K562 (cell line): Measurements from ENCODE around the gene KLB. TPM values are rescaled to one million over a fixed set of nuclear protein-coding genes. Genes with fewer than 3 reads are reported as not detected.
A peak's percentile ranks its signal among the peaks of the same experiment; 100 is the strongest.

Experiments
- ATAC-seq: fragments of 200-7000 bp; cut with Tn5 transposase; 3 replicates; pipeline ENCODE4 v1.9.1; 2020; ENCODE audit warnings: moderate library complexity
- BruUV-seq: library from RNA; stranded (reverse); fragments of 400-500 nt; replicated peaks from 2 replicates; lab custom pipeline; 2021; lab: Mats Ljungman, UMichigan
- CTCF ChIA-PET: fragments of 300-600 bp; formaldehyde crosslinking; extraction: SDS; loops from one replicate; lab custom pipeline; 2021; ENCODE audit warnings: low intra/inter-chr PET ratio; lab: Yijun Ruan, JAX
- POLR2A ChIA-PET: fragments of 300-600, 350-650 bp; sonication (Branson Sonifier 250); formaldehyde crosslinking; extraction: SDS; loops from one replicate; lab custom pipeline; 2021; ENCODE audit warnings: antibody characterized with exemption, inconsistent platforms; lab: Yijun Ruan, JAX
- DNase-seq, 4 experiments: peaks; one replicate each; pipeline versions ENCODE4 v3.0.0 to v3.0.0-alpha.2; 2011 to 2018; ENCODE audit warnings: low spot score in 3 of 4, mixed read lengths in 3 of 4; ENCODE audit errors: extremely low read depth in 1 of 4
- FAIRE-seq: peaks from 2 replicates; lab custom pipeline; 2011; peaks lifted over from hg19 to GRCh38; lab: Jason Lieb, UNC
- H2AFZ ChIP-seq: 2 replicates; pipeline ENCODE4 v1.6.0; 2011; ENCODE audit warnings: low read depth, low read length, control low read depth, inconsistent platforms
- H3K27ac ChIP-seq: fragments of 200-600 bp; 3 replicates; pipeline ENCODE4 v1.8.0; 2011; ENCODE audit warnings: low read depth, mild to moderate bottlenecking, control low read depth, inconsistent platforms, low read length, moderate library complexity, mixed read lengths; ENCODE audit errors: extremely low read depth
- H3K27me3 ChIP-seq, 2 experiments: fragments of 300-600 bp in 1 of 2; 2 replicates in 1 of 2; 3 replicates in 1 of 2; pipeline versions ENCODE4 v1.6.0 to v1.8.0; 2011; ENCODE audit warnings: inconsistent platforms in 2 of 2, low read length in 2 of 2, mild to moderate bottlenecking in 1 of 2, mixed read lengths in 1 of 2, moderate library complexity in 1 of 2; ENCODE audit not compliant: control insufficient read depth in 2 of 2, insufficient read depth in 2 of 2
- H3K36me3 ChIP-seq: fragments of 300-600 bp; 3 replicates; pipeline ENCODE4 v1.8.0; 2011; ENCODE audit warnings: mild to moderate bottlenecking, low read length, inconsistent platforms; ENCODE audit not compliant: control insufficient read depth, insufficient read depth
- H3K4me1 ChIP-seq, 2 experiments: fragments of 200-600 bp in 1 of 2; replicated peaks in 1 of 2; 2 replicates in 1 of 2; 3 replicates in 1 of 2; pipeline versions ENCODE4 v1.5.1 to v1.8.0; 2011; ENCODE audit warnings: inconsistent platforms in 2 of 2, low read length in 2 of 2, mild to moderate bottlenecking in 1 of 2, mixed read lengths in 1 of 2, moderate library complexity in 1 of 2; ENCODE audit not compliant: control insufficient read depth in 2 of 2, insufficient read depth in 2 of 2
- H3K4me2 ChIP-seq: 2 replicates; pipeline ENCODE4 v1.6.1; 2011; ENCODE audit warnings: low read length, control low read depth, inconsistent platforms, mixed read lengths; ENCODE audit not compliant: insufficient read depth
- H3K4me3 ChIP-seq: fragments of 200-600 bp; sonication (generic), shearing (Covaris generic); 2 replicates; pipeline ENCODE4 v1.5.1; 2016; ENCODE audit warnings: control low read depth, inconsistent platforms
- H3K79me2 ChIP-seq: fragments of 200-600 bp; 3 replicates; pipeline ENCODE4 v1.8.0; 2011; ENCODE audit warnings: low read length, inconsistent platforms; ENCODE audit not compliant: control insufficient read depth, insufficient read depth
- H3K9ac ChIP-seq, 2 experiments: 2 replicates each; pipeline versions ENCODE4 v1.6.0 to v1.6.1; 2011; ENCODE audit warnings: low read depth in 2 of 2, low read length in 2 of 2, control low read depth in 1 of 2, inconsistent platforms in 1 of 2, mild to moderate bottlenecking in 1 of 2, mixed read lengths in 1 of 2; ENCODE audit not compliant: insufficient read depth in 1 of 2
- H3K9me1 ChIP-seq: one replicate; pipeline ENCODE4 v1.6.0; 2011; ENCODE audit warnings: inconsistent platforms, mild to moderate bottlenecking, low read length, moderate library complexity; ENCODE audit not compliant: control insufficient read depth, insufficient read depth
- H3K9me3 ChIP-seq: replicated peaks from 2 replicates; pipeline ENCODE4 v1.5.1; 2011; ENCODE audit warnings: low read depth, low read length, inconsistent platforms; ENCODE audit not compliant: control insufficient read depth, insufficient read depth
- H4K20me1 ChIP-seq: replicated peaks from 2 replicates; pipeline ENCODE4 v1.6.1; 2011; ENCODE audit warnings: low read length, inconsistent platforms, mixed read lengths; ENCODE audit not compliant: control insufficient read depth, insufficient read depth
- AFF1 ChIP-seq, 2 experiments: fragments of 450-650 bp; IDR thresholded peaks; 2 replicates each; pipeline ENCODE4 v1.6.1; 2018; ENCODE audit warnings: mild to moderate bottlenecking in 2 of 2, low read depth in 1 of 2; ENCODE audit not compliant: partially characterized antibody in 2 of 2
- BRD4 ChIP-seq: fragments of 200-600 bp; sonication (generic); IDR thresholded peaks from 2 replicates; pipeline ENCODE4 v1.6.1; 2017; ENCODE audit warnings: inconsistent platforms
- E2F3 ChIP-seq: fragments of 250-450 bp; sonication (Bioruptor Pico); IDR thresholded peaks from 2 replicates; pipeline ENCODE4 v1.4.0; 2020; ENCODE audit warnings: mild to moderate bottlenecking
- EP400 ChIP-seq: fragments of 450-650 bp; IDR thresholded peaks from 2 replicates; pipeline ENCODE4 v1.6.1; 2017; ENCODE audit warnings: antibody characterized with exemption, mild to moderate bottlenecking, moderate library complexity
- FOXK2 ChIP-seq, 2 experiments: fragments of 450-650 bp; IDR thresholded peaks in 1 of 2; conservative IDR thresholded peaks in 1 of 2; 2 replicates each; pipeline ENCODE4 v1.6.1; 2016; ENCODE audit warnings: low read depth in 2 of 2, mild to moderate bottlenecking in 1 of 2
- JUN ChIP-seq, 2 experiments: sonication (generic) in 1 of 2; formaldehyde crosslinking in 1 of 2; IDR thresholded peaks; 2 replicates each; pipeline versions ENCODE4 v1.6.1 to v1.8.0; 2012 to 2022; ENCODE audit warnings: borderline replicate concordance in 2 of 2, mild to moderate bottlenecking in 2 of 2, improper control_type of control experiment in 1 of 2, low read depth in 1 of 2, low read length in 1 of 2, missing genetic modification reagents in 1 of 2
- KDM5B ChIP-seq: fragments of 200-600 bp; sonication (generic); IDR thresholded peaks from 2 replicates; pipeline ENCODE4 v1.6.1; 2012; ENCODE audit warnings: low read depth, mild to moderate bottlenecking, moderate library complexity, low read length, control low read depth, inconsistent platforms; ENCODE audit not compliant: insufficient replicate concordance
- L3MBTL2 ChIP-seq: fragments of 450-650 bp; IDR thresholded peaks from 2 replicates; pipeline ENCODE4 v1.6.1; 2016; ENCODE audit warnings: mild to moderate bottlenecking, moderate library complexity
- NR1H2 ChIP-seq: sonication (generic); formaldehyde crosslinking; IDR thresholded peaks from 2 replicates; pipeline ENCODE4 v1.4.0; 2020; ENCODE audit warnings: mild to moderate bottlenecking, missing genetic modification reagents
- NR2C2 ChIP-seq, 2 experiments: fragments of 200-800 bp in 1 of 2; sonication (Bioruptor generic) in 1 of 2; sonication (generic) in 1 of 2; formaldehyde crosslinking in 1 of 2; IDR thresholded peaks; 2 replicates each; pipeline versions ENCODE4 v1.6.1 to v1.8.0; 2016 to 2022; ENCODE audit warnings: mild to moderate bottlenecking in 1 of 2, missing compliant biosample characterization in 1 of 2, missing genetic modification characterization in 1 of 2, missing genetic modification reagents in 1 of 2
- RBM25 ChIP-seq: fragments of 200-400 bp; formaldehyde crosslinking; IDR thresholded peaks from 2 replicates; pipeline ENCODE4 v1.6.1; 2018; ENCODE audit warnings: low read length, low read depth, moderate library complexity; ENCODE audit not compliant: severe bottlenecking
- RFX5 ChIP-seq: IDR thresholded peaks from 2 replicates; pipeline ENCODE4 v1.6.1; 2011; ENCODE audit warnings: low read depth, mild to moderate bottlenecking, improper control_type of control experiment, low read length
- SUPT5H ChIP-seq: fragments of 450-650 bp; IDR thresholded peaks from 2 replicates; pipeline ENCODE4 v1.6.1; 2016
- WGBS: fragments of 100-300 bp; shearing (Covaris generic); methylation state at CpG from one replicate; pipeline ENCODE4 v1.1.6; 2016; ENCODE audit warnings: low coverage, mixed read lengths; ENCODE audit not compliant: insufficient coverage; ENCODE audit errors: missing lambda C conversion rate; 5-methylcytosine and 5-hydroxymethylcytosine counted together
- in situ Hi-C: fragments of 300-500 bp; cut with MboI; formaldehyde crosslinking; loops from 4 replicates; pipeline ENCODE4 v1.15.0; 2018; ENCODE audit warnings: inconsistent platforms, mixed read lengths
- intact Hi-C: fragments of 100-400 bp; cut with micrococcal nuclease; formaldehyde crosslinking; loops from 2 replicates; pipeline ENCODE4 v1.14.2; 2022
- polyA plus RNA-seq, 8 experiments: library from polyadenylated mRNA; depleted of rRNA in 4 of 8; stranded (reverse) in 5 of 8; unstranded in 3 of 8; fragments of >200 nt; fragmentation: Nextera tagmentation in 2 of 8; fragmentation: Illumina TruSeq in 1 of 8; extraction: Ambion mirVana in 2 of 8; extraction: Trizol in 1 of 8; gene quantifications; 2 replicates each; pipeline versions ENCODE4 v1.2.1 to v1.2.3, GENCODE V29; 2011 to 2014; ENCODE audit warnings: inconsistent platforms in 1 of 8, missing spikeins in 1 of 8
- total RNA-seq, 7 experiments: library from RNA; depleted of rRNA in 6 of 7; stranded (reverse); fragments of >200 nt in 6 of 7; fragmentation: Illumina TruSeq in 2 of 7; extraction: Trizol in 2 of 7; gene quantifications; 2 replicates each; pipeline versions ENCODE4 v1.2.1 to v1.2.3, GENCODE V29; 2011 to 2021; ENCODE audit warnings: low replicate concordance in 1 of 7
- TF ChIP-seq, protein P1 (sequence below): sonication (generic); formaldehyde crosslinking; IDR thresholded peaks from 2 replicates; pipeline ENCODE4 v1.8.1; 2023; ENCODE audit warnings: mild to moderate bottlenecking, missing genetic modification reagents

The KLB gene
- total and polyA plus RNA-seq, 9 of the 15 experiments (the other 6 are each of a cell fraction or from before 2014, with no cell fraction given) = 0.04 to 0.13 TPM; not detected in 7

DNA sequence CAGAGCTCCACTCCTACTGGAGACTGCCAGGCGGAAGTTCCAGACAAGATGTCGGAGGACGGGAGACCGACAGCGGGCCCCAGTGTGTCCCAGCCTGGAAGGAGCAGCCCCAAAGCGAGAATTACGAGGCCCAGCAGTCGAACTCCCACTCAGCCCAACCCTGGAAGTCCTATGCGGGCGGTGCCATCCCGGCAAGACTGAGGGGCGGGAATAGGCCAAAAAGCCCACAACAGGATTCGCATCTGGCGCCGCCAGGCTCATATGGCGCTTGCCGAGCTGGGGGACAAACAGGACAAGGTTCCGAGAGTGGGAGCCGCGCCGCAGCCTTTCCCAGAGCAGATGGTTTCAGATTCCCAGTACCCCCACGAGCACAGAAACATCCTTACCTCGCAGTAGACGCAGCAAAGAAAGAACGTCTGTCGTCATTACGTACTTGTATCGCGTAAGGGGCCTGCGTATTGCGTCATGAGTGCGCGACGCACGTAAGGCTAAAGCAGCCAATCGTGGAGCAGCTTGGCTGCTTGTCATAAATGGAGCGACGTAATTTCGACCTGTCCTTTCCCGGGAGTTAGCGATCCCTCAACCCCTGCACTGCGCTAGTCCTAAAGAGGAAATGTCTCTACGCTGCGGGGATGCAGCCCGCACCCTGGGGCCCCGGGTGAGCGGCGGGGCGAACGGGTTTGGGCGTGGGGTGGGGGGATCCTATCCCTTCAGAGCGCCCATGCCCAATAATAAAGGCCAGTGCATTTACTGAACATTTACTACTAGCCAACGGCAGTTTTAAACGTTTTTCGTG lies 52.0 kb downstream of the KLB start, which contains the start of the genes LIAS and RPL9:
Gene LIAS, plus strand, starts transcription at position 552 of the 796 bp plus-strand sequence. Its CDS starts 62 bp downstream, at position 614.
Gene RPL9, minus strand, starts transcription at position 418 of the 796 bp plus-strand sequence. CDS start 483 bp downstream, outside the sequence.
- Histone ChIP-seq H3K9me1 (no peaks in the 10 kb centered on the region), H3K79me2 (peaks cover 71% of the 10 kb centered on the region), H3K27me3 (no peaks in the 10 kb centered on the region), H4K20me1 (peaks cover 19% of the 10 kb centered on the region; the same call in 1 of the 2 replicates), H3K4me3 (peak within 1 kb of the TSS; percentile 82), H3K4me1 (peaks cover 3 to 12% of the 10 kb centered on the region in 2 experiments; a peak in 4 of 5 replicates), H3K9ac (peak within 1 kb of the TSS; percentile 96 to 97), H3K36me3 (peaks cover 76% of the 10 kb centered on the region), H3K27ac (peak within 1 kb of the TSS; percentile 93), H2AFZ (peak within 1 kb of the TSS; percentile 76), H3K9me3 (no peaks in the 10 kb centered on the region), H3K4me2 (peak within 1 kb of the TSS; percentile 96)
- ATAC-seq (peak; percentile 95), FAIRE-seq (peak; percentile 99), DNase-seq (peak; percentile 91 to 99 (median 95))
- POLR2A ChIA-PET = interaction anchor here (0.6 to 2.5 kb wide), 30 partner anchors 8 to 928 kb away, joined by 3 to 20 read pairs (median 3); partner anchors contain the start of genes RFC1, SMIM14, UBE2K and UGDH
- WGBS = under 1% methylated on average over 55 of the region's 55 CpGs
- CTCF ChIA-PET = no interaction called here
- intact Hi-C loops = loop anchor here (10.0 kb wide), 1 partner anchor 564 kb away; no protein-coding TSS in a partner anchor
- in situ Hi-C loops = no loop called here
- TSS peak; percentile 47 for BruUV-seq
- TF ChIP-seq AFF1 (IDR thresholded peaks at IDR 0.05; ENCODE audit: low read depth in 1 of 2, partially characterized antibody in 2 of 2) (peak in 1 of 2 experiments; percentile 8), NR1H2 (CRISPR knock-in tag) (no peak), NR2C2 (CRISPR knock-in tag; IDR thresholded peaks at IDR 0.05) (no peak), NR2C2 (tag; IDR thresholded peaks at IDR 0.05) (peak; percentile 74), RBM25 (peak; percentile 33), RFX5 (peak; percentile 83), FOXK2 (conservative IDR thresholded peaks at IDR 0.05 in 1 of 2, IDR thresholded peaks at IDR 0.05 in 1 of 2; ENCODE audit: low read depth in 2 of 2) (peak; percentile 77 to 83), E2F3 (0 out of 2 replicates have a peak, but pooled peaks have one; percentile 15), BRD4 (peak; percentile 94), L3MBTL2 (peak; percentile 74), EP400 (peak; percentile 99), JUN (IDR thresholded peaks at IDR 0.05; ENCODE audit: borderline replicate concordance, low read depth, low read length) (peak; percentile 92), JUN (CRISPR knock-in tag; IDR thresholded peaks at IDR 0.05; ENCODE audit: borderline replicate concordance) (no peak), SUPT5H (peak; percentile 99), KDM5B (peak; percentile 97)
- TF ChIP-seq, protein P1, sequence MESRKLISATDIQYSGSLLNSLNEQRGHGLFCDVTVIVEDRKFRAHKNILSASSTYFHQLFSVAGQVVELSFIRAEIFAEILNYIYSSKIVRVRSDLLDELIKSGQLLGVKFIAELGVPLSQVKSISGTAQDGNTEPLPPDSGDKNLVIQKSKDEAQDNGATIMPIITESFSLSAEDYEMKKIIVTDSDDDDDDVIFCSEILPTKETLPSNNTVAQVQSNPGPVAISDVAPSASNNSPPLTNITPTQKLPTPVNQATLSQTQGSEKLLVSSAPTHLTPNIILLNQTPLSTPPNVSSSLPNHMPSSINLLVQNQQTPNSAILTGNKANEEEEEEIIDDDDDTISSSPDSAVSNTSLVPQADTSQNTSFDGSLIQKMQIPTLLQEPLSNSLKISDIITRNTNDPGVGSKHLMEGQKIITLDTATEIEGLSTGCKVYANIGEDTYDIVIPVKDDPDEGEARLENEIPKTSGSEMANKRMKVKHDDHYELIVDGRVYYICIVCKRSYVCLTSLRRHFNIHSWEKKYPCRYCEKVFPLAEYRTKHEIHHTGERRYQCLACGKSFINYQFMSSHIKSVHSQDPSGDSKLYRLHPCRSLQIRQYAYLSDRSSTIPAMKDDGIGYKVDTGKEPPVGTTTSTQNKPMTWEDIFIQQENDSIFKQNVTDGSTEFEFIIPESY = peak; percentile 61
